ENCODE measurements around the gene TCERG1L.

DNA sequence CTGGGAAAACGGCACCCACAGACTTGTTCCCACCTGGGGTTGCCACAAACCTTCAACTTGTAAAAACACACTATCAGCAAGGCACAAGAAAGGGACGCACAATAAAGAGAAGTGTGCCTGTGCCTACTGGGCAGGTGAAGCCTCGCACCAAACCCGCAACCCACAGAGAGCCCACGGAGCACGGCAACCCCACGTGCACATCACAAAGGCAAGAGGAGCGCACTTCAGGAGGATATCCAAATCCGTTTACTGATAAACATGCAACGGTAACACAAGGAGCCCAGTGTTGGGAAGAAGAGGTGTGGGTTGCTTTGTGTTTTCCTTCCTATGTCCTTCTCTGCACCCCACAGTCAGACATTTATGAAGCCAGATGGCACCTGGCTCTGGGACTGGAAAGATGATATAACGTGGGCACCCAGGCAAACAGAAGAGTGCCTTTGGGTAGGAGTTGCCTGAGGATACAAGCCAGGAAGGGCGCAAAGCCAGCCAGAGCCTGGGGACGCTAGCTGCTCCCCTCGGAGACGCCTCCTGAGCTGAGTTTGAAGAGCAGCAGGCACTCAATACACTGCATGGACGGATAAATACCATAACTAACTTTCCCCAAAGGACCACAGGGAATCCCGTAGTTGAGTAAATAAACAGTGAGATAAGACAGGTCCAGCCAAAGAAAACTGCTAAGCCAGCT is 41.6 kb downstream of the TCERG1L start:
- TF ChIP-seq, protein P1, sequence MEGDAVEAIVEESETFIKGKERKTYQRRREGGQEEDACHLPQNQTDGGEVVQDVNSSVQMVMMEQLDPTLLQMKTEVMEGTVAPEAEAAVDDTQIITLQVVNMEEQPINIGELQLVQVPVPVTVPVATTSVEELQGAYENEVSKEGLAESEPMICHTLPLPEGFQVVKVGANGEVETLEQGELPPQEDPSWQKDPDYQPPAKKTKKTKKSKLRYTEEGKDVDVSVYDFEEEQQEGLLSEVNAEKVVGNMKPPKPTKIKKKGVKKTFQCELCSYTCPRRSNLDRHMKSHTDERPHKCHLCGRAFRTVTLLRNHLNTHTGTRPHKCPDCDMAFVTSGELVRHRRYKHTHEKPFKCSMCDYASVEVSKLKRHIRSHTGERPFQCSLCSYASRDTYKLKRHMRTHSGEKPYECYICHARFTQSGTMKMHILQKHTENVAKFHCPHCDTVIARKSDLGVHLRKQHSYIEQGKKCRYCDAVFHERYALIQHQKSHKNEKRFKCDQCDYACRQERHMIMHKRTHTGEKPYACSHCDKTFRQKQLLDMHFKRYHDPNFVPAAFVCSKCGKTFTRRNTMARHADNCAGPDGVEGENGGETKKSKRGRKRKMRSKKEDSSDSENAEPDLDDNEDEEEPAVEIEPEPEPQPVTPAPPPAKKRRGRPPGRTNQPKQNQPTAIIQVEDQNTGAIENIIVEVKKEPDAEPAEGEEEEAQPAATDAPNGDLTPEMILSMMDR (IDR thresholded peaks at IDR 0.05) = no peak
- TF ChIP-seq POLR2A (IDR thresholded peaks at IDR 0.05) (no peak), POLR2AphosphoS5 (IDR thresholded peaks at IDR 0.05; ENCODE audit: insufficient read depth in 1 of 2, low read depth in 1 of 2) (no peak)
